ENCODE measurements around the gene CACNA1D. TPM values are rescaled to one million over a fixed set of nuclear protein-coding genes. Genes with fewer than 3 reads are reported as not detected.

CACNA1D gene
- total and polyA plus RNA-seq, 9 of the 15 experiments (the other 6 are each of a cell fraction or from before 2014, with no cell fraction given), result 0.29 TPM; not detected in 8

GRCh38 chr3:53817211-53817610 is 322.8 kb downstream of the CACNA1D start (continued):
- TF ChIP-seq ZNF655 (CRISPR knock-in tag; IDR thresholded peaks at IDR 0.05), result no peak
- no peak for TF ChIP-seq EWSR1 (IDR thresholded peaks at IDR 0.05; ENCODE audit: borderline replicate concordance, low read depth, partially characterized antibody)
- TF ChIP-seq ZHX1 (conservative IDR thresholded peaks at IDR 0.05; ENCODE audit: low read length), result no peak
- no peak for TF ChIP-seq TRIM24 (IDR thresholded peaks at IDR 0.05)
- no peak for TF ChIP-seq BRD4 (IDR thresholded peaks at IDR 0.05)

GRCh38 chr3:53817809-53818208 is 323.4 kb downstream of the CACNA1D start:
- FAIRE-seq (no peak), DNase-seq (ENCODE audit: extremely low read depth in 1 of 4, low spot score in 3 of 4) (no peak), ATAC-seq (no peak)
- Histone ChIP-seq H3K9me1 (ENCODE audit: control insufficient read depth, insufficient read depth, low read length) (no peaks in the 10 kb centered on the region), H3K27me3 (ENCODE audit: control insufficient read depth in 2 of 2, insufficient read depth in 2 of 2, low read length in 2 of 2) (peaks cover 3 to 50% of the 10 kb centered on the region in 2 experiments; a peak in 3 of 5 replicates), H3K27ac (ENCODE audit: extremely low read depth, low read depth, low read length) (no peak overlapping the region), H3K79me2 (ENCODE audit: control insufficient read depth, insufficient read depth, low read length) (no peaks in the 10 kb centered on the region), H3K4me2 (ENCODE audit: insufficient read depth, low read length) (no peak overlapping the region), H3K36me3 (ENCODE audit: control insufficient read depth, insufficient read depth, low read length) (no peaks in the 10 kb centered on the region), H2AFZ (ENCODE audit: low read depth, low read length) (no peak overlapping the region), H3K4me3 (no peak overlapping the region), H3K4me1 (replicated peaks in 1 of 2; ENCODE audit: control insufficient read depth in 2 of 2, insufficient read depth in 2 of 2, low read length in 2 of 2) (no peaks in the 10 kb centered on the region), H4K20me1 (replicated peaks; ENCODE audit: control insufficient read depth, insufficient read depth, low read length) (no peaks in the 10 kb centered on the region; the same call in 1 of the 2 replicates), H3K9ac (ENCODE audit: insufficient read depth in 1 of 2, low read depth in 2 of 2, low read length in 2 of 2) (no peak overlapping the region), H3K9me3 (replicated peaks; ENCODE audit: control insufficient read depth, insufficient read depth, low read depth, low read length) (no peaks in the 10 kb centered on the region)
- WGBS (ENCODE audit: insufficient coverage, low coverage, missing lambda C conversion rate), result 31% methylated on average over 14 of the region's 17 CpGs
- BruUV-seq (replicated peaks), result no TSS peak
- ChIA-PET POLR2A (interaction anchor here (1.0 kb wide), 1 partner anchor 35 kb away, joined by 7 read pairs; no protein-coding TSS in a partner anchor), CTCF (ENCODE audit: low intra/inter-chr PET ratio) (no interaction called here)
- in situ Hi-C loops (cut with MboI), result no loop called here
- intact Hi-C loops (cut with micrococcal nuclease), result no loop called here
- TF ChIP-seq ZNF436 (CRISPR knock-in tag; IDR thresholded peaks at IDR 0.05), result no peak
- TF ChIP-seq IFI16 (CRISPR knock-in tag; IDR thresholded peaks at IDR 0.05), result no peak
- no peak for TF ChIP-seq EHMT2 (IDR thresholded peaks at IDR 0.05)
- no peak for TF ChIP-seq RFX5 (IDR thresholded peaks at IDR 0.05; ENCODE audit: low read depth, low read length)
- TF ChIP-seq ZNF165 (CRISPR knock-in tag; IDR thresholded peaks at IDR 0.05; ENCODE audit: borderline replicate concordance), result no peak
- TF ChIP-seq TAF1 (IDR thresholded peaks at IDR 0.05; ENCODE audit: control insufficient read depth, extremely low read depth, insufficient read depth, low read length, severe bottlenecking), result no peak
- no peak for TF ChIP-seq NFE2L1 (tag; IDR thresholded peaks at IDR 0.05; ENCODE audit: borderline replicate concordance, low read depth)
- no peak for TF ChIP-seq KAT8 (IDR thresholded peaks at IDR 0.05; ENCODE audit: low read depth)
- no peak for TF ChIP-seq MAFG (tag; conservative IDR thresholded peaks at IDR 0.05)
- no peak for TF ChIP-seq SAP30 (IDR thresholded peaks at IDR 0.05; ENCODE audit: borderline replicate concordance, insufficient read depth, low read depth, low read length, poor library complexity, severe bottlenecking)
- no peak for TF ChIP-seq CREB3 (tag; conservative IDR thresholded peaks at IDR 0.05; ENCODE audit: low read depth)
- TF ChIP-seq ASH1L (IDR thresholded peaks at IDR 0.05; ENCODE audit: borderline replicate concordance, low read depth, partially characterized antibody), result no peak
- TF ChIP-seq KAT2B (IDR thresholded peaks at IDR 0.05; ENCODE audit: low read depth, low read length), result no peak

All from K562 (cell line).